ENCODE data around the gene ZBTB22. TPM values are rescaled to one million over a fixed set of nuclear protein-coding genes. Genes with fewer than 3 reads are reported as not detected.

ZBTB22 gene
- polyA plus RNA-seq, 1 donor from 2014 or later: 16.5 TPM

DNA sequence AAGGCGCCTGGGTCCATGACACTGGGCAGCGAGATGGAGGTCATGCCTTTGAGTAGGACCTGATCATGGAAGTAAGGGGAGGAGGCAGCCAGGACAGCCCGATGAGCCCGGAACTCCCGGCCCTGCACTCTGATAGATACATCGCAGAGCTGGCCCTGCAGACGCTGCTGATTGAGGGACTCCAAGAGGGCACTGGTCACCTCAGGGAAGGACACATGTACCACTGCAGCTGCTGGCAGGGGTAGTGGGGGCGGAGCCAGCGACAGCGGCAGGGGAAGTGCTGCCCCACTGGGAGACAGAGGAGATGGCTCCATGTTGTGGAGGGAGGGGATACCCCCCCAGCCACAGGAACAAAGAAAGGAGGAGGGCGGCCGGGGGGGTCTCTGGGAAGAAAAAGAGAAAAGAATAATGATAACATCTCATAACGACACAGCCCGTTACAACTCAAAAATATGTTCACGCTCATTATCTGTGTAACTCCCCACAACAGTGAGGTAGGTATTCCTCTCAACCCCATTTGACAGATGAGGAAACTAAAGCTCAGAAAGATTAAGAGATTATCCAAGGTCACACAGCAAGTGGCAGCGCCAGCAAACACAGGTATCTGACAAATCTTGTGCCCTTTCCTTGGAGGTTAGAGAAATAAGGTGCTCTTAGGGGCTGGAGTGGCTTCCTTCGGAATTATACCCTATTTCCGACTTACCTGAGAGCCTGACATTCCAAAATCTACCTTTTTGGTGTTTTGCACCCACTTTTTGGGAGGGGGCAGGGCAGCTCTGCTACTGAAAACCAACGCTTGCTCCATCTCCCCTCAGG, 733 bp downstream of the ZBTB22 start:
- no peaks in the 10 kb centered on the region for H3K9me2 ChIP-seq (ENCODE audit: insufficient read depth, low read length)

DNA sequence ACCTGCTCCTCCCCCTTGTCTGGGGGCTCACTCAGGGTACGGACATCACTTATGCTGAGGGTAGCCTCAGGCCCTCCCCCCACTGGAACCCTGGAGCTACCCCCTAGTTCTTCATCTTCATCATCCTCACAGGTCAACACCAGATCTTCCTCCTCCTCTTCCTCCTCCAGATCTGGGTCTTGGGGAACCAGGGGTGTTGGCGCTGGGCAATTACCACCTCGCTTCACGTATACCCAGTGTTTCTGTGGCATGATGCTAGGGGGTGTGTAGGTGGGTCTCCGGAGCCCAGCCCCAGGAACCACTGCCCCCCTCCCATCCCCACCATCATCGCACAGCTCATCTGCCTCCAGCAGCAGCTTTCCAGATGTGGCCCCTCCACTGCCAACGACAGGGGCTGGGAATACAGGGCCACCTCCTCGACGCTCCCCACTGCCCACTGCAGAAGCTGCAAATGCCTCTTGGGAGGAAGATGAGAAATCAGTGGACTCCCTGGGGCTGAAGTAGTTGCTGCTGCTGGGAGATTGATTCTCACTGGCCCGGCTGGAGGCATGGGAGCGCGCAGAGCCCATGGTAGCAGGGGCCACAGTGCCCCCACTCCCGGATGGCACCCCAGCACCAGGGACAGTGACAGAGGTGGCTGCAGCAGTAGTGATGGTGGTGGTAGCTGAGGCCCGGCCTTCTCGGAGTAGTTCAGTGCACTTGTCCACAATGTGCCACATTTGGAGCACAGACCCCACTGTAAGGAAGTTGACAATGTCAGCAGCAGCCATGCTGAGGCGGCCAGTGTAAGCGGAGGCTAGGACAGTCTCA, 1.5 kb downstream of the ZBTB22 start:
- Histone ChIP-seq H3K27me3 (ENCODE audit: insufficient read depth, low read depth, low read length) (peaks cover 25% of the 10 kb centered on the region), H3F3A (ENCODE audit: insufficient read depth, low read length, poor library complexity, severe bottlenecking) (peaks cover 6% of the 10 kb centered on the region), H2AFZ (ENCODE audit: low read depth, low read length) (no peak overlapping the region)
- TF ChIP-seq MXI1 (conservative IDR thresholded peaks at IDR 0.05; ENCODE audit: poor library complexity, severe bottlenecking) (no peak), TAF1 (IDR thresholded peaks at IDR 0.05; ENCODE audit: low read depth) (no peak), EP300 (conservative IDR thresholded peaks at IDR 0.05; ENCODE audit: poor library complexity, severe bottlenecking) (no peak), SMC3 (conservative IDR thresholded peaks at IDR 0.05; ENCODE audit: poor library complexity) (no peak), RAD21 (conservative IDR thresholded peaks at IDR 0.05) (no peak)
- TF ChIP-seq, protein P1, sequence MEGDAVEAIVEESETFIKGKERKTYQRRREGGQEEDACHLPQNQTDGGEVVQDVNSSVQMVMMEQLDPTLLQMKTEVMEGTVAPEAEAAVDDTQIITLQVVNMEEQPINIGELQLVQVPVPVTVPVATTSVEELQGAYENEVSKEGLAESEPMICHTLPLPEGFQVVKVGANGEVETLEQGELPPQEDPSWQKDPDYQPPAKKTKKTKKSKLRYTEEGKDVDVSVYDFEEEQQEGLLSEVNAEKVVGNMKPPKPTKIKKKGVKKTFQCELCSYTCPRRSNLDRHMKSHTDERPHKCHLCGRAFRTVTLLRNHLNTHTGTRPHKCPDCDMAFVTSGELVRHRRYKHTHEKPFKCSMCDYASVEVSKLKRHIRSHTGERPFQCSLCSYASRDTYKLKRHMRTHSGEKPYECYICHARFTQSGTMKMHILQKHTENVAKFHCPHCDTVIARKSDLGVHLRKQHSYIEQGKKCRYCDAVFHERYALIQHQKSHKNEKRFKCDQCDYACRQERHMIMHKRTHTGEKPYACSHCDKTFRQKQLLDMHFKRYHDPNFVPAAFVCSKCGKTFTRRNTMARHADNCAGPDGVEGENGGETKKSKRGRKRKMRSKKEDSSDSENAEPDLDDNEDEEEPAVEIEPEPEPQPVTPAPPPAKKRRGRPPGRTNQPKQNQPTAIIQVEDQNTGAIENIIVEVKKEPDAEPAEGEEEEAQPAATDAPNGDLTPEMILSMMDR (IDR thresholded peaks at IDR 0.05; ENCODE audit: poor library complexity, severe bottlenecking): no peak
- TF ChIP-seq, protein P2, sequence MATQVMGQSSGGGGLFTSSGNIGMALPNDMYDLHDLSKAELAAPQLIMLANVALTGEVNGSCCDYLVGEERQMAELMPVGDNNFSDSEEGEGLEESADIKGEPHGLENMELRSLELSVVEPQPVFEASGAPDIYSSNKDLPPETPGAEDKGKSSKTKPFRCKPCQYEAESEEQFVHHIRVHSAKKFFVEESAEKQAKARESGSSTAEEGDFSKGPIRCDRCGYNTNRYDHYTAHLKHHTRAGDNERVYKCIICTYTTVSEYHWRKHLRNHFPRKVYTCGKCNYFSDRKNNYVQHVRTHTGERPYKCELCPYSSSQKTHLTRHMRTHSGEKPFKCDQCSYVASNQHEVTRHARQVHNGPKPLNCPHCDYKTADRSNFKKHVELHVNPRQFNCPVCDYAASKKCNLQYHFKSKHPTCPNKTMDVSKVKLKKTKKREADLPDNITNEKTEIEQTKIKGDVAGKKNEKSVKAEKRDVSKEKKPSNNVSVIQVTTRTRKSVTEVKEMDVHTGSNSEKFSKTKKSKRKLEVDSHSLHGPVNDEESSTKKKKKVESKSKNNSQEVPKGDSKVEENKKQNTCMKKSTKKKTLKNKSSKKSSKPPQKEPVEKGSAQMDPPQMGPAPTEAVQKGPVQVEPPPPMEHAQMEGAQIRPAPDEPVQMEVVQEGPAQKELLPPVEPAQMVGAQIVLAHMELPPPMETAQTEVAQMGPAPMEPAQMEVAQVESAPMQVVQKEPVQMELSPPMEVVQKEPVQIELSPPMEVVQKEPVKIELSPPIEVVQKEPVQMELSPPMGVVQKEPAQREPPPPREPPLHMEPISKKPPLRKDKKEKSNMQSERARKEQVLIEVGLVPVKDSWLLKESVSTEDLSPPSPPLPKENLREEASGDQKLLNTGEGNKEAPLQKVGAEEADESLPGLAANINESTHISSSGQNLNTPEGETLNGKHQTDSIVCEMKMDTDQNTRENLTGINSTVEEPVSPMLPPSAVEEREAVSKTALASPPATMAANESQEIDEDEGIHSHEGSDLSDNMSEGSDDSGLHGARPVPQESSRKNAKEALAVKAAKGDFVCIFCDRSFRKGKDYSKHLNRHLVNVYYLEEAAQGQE (IDR thresholded peaks at IDR 0.05; ENCODE audit: borderline replicate concordance): no peak

More for the DNA sequence above, 733 bp downstream of the ZBTB22 start:
- Histone ChIP-seq H3K79me2 (replicated peaks; ENCODE audit: insufficient read depth, low read length) (peaks cover 10% of the 10 kb centered on the region), H3K27me3 (ENCODE audit: insufficient read depth, low read depth, low read length) (peaks cover 22% of the 10 kb centered on the region), H3K4me2 (ENCODE audit: low read length) (no peak overlapping the region), H3K9me3 (ENCODE audit: low read length) (no peaks in the 10 kb centered on the region), H3F3A (ENCODE audit: insufficient read depth, low read length, poor library complexity, severe bottlenecking) (peaks cover 6% of the 10 kb centered on the region), H3K4me3 (ENCODE audit: low read length) (peak overlapping the region; percentile 70), H2AFZ (ENCODE audit: low read depth, low read length) (no peak overlapping the region), H4K20me1 (ENCODE audit: insufficient read depth) (no peaks in the 10 kb centered on the region), H3K27ac (ENCODE audit: low read length) (peak overlapping the region; percentile 87), H3K36me3 (ENCODE audit: insufficient read depth, low read length) (peaks cover 4% of the 10 kb centered on the region), H3K9ac (ENCODE audit: low read length) (peak overlapping the region; percentile 68)
- no peak for TF ChIP-seq POLR2AphosphoS5 (IDR thresholded peaks at IDR 0.05)
- no peak for TF ChIP-seq TAF1 (IDR thresholded peaks at IDR 0.05; ENCODE audit: low read depth)
- TF ChIP-seq EP300 (conservative IDR thresholded peaks at IDR 0.05; ENCODE audit: poor library complexity, severe bottlenecking): no peak
- TF ChIP-seq, protein P1 (IDR thresholded peaks at IDR 0.05; ENCODE audit: poor library complexity, severe bottlenecking): no peak
- TF ChIP-seq EZH2 (IDR thresholded peaks at IDR 0.05; ENCODE audit: borderline replicate concordance, insufficient read depth, low read length, poor library complexity, severe bottlenecking): no peak
- no peak for TF ChIP-seq SMC3 (conservative IDR thresholded peaks at IDR 0.05; ENCODE audit: poor library complexity)
- TF ChIP-seq, protein P2 (IDR thresholded peaks at IDR 0.05; ENCODE audit: borderline replicate concordance): no peak
- no peak for TF ChIP-seq MXI1 (conservative IDR thresholded peaks at IDR 0.05; ENCODE audit: poor library complexity, severe bottlenecking)
- no peak for TF ChIP-seq RAD21 (conservative IDR thresholded peaks at IDR 0.05)

More for the DNA sequence above, 1.5 kb downstream of the ZBTB22 start:
- Histone ChIP-seq H3K9me3 (ENCODE audit: low read length) (no peaks in the 10 kb centered on the region), H3K36me3 (ENCODE audit: insufficient read depth, low read length) (peaks cover 4% of the 10 kb centered on the region), H3K79me2 (replicated peaks; ENCODE audit: insufficient read depth, low read length) (peaks cover 6% of the 10 kb centered on the region), H3K4me2 (ENCODE audit: low read length) (no peak overlapping the region), H3K9me2 (ENCODE audit: insufficient read depth, low read length) (no peaks in the 10 kb centered on the region), H4K20me1 (ENCODE audit: insufficient read depth) (no peaks in the 10 kb centered on the region), H3K27ac (ENCODE audit: low read length) (no peak overlapping the region), H3K4me3 (ENCODE audit: low read length) (no peak overlapping the region), H3K9ac (ENCODE audit: low read length) (no peak overlapping the region)
